Measurements from ENCODE around the gene HOXA3.

DNA sequence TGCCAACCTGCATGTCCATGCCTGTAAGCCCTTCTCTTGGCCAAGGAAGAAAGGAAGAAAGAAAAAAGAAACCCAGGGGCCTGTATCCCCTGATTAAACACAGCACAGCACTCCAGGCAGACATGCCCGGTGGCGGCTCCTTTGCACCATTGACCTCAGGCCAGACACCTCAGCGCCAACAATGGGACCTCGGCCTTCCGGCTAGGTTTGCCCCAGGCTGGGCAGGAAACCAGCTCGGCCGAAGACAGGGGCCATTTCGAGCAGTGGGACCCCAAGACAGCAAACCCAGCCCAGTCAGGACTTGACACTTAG, 18.9 kb upstream of the HOXA3 start:
- TF ChIP-seq, protein P1, sequence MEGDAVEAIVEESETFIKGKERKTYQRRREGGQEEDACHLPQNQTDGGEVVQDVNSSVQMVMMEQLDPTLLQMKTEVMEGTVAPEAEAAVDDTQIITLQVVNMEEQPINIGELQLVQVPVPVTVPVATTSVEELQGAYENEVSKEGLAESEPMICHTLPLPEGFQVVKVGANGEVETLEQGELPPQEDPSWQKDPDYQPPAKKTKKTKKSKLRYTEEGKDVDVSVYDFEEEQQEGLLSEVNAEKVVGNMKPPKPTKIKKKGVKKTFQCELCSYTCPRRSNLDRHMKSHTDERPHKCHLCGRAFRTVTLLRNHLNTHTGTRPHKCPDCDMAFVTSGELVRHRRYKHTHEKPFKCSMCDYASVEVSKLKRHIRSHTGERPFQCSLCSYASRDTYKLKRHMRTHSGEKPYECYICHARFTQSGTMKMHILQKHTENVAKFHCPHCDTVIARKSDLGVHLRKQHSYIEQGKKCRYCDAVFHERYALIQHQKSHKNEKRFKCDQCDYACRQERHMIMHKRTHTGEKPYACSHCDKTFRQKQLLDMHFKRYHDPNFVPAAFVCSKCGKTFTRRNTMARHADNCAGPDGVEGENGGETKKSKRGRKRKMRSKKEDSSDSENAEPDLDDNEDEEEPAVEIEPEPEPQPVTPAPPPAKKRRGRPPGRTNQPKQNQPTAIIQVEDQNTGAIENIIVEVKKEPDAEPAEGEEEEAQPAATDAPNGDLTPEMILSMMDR (optimal IDR thresholded peaks at IDR 0.05 in 1 of 3, IDR thresholded peaks at IDR 0.05 in 1 of 3, conservative IDR thresholded peaks at IDR 0.05 in 1 of 3; ENCODE audit: extremely low read depth in 1 of 3, insufficient read depth in 2 of 3, low read length in 3 of 3), result no peak
- TF ChIP-seq EZH2 (IDR thresholded peaks at IDR 0.05; ENCODE audit: low read length), result no peak

Measured in keratinocyte (primary cell).